GM12873 (cell line): ENCODE results near the gene TMEM31.

Source experiments
- CTCF ChIP-seq: IDR thresholded peaks from 2 replicates; pipeline ENCODE4 v1.5.1; 2012; ENCODE audit warnings: low read depth, mild to moderate bottlenecking, moderate library complexity, low read length, control low read depth; ENCODE audit not compliant: insufficient read depth; ENCODE audit errors: missing control alignments

The TMEM31 gene

GRCh38 chrX:103681443-103681842 lies 29.3 kb upstream of the TMEM31 start:
- TF ChIP-seq CTCF: no peak

GRCh38 chrX:103685396-103685795 lies 25.3 kb upstream of the TMEM31 start:
- no peak for TF ChIP-seq CTCF

- TF ChIP-seq CTCF: no peak
Measured at GRCh38 chrX:103686199-103687072, 24.3 kb upstream of the TMEM31 start, which contains the start of gene MORF4L2. Gene MORF4L2 (minus strand): TSS chrX:103686699. CDS start chrX:103677027, 9,672 bp downstream.

GRCh38 chrX:103687073-103687695 lies 23.5 kb upstream of the TMEM31 start:
- peak; percentile 47 for TF ChIP-seq CTCF

GRCh38 chrX:103687696-103688201 lies 23.0 kb upstream of the TMEM31 start:
- TF ChIP-seq CTCF: peak; percentile 72

- TF ChIP-seq CTCF: peak; percentile 60
Measured at GRCh38 chrX:103688946-103689345, 21.8 kb upstream of the TMEM31 start.

- TF ChIP-seq CTCF: no peak
Measured at GRCh38 chrX:103691059-103691458, 19.6 kb upstream of the TMEM31 start.
